ENCODE measurements around the gene SLIT1.
A peak's percentile ranks its signal among the peaks of the same experiment; 100 is the strongest.

SLIT1 gene

DNA sequence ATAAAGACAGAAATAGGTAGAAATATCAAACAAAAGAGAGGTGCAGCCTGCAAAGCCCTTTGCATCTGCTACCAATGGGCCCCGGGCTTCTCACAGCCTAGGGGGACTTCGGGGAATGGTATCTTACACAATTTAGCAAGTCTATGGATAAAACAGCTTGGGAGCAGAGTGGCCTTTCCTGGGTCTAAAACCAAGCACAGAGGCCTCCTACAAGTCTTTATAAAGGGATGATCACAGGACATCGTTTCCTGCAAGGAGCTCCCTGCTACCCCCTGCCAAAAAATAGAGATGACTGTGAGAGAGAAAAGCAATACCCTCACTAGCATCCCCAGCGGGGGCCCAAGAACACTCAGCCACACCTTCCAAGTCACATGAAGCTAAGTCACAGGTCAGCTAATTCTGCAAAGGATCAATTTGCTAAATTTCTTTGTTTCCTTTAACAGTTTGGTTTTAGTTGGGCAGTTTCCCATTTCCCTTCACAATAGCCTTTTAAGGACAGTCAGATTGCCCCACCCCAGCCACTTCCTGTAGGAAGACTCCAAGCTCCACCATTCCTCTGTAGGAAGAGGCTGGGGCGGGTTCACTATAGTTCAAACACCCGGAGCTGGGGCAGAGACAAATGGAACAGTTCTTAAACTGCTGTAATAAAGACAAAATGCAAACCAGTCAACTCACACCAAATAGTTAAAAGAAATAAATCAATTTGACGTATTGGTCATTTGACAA is 105.5 kb downstream of the SLIT1 start:
- no peak for DNase-seq (ENCODE audit: low spot score)

DNA sequence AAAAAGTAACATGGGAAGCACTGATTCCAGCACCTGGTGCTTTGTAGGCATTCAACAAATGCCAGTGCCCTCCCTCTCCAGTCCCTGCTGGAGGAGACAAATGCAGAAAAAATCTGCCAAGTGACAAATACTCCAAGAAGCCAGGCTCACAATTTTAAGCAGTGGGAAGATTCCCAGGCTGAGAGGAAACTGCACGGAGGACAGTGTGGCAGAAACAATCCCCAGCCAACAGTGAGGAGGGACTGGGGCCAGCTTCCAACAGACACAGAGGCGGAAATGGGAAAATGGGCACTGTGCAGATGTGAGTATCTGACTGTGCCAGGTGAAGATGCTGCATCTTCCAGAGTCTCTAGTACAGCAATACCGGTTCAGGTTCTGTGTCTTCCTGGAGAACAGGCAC is 106.3 kb downstream of the SLIT1 start:
- no peak for DNase-seq (ENCODE audit: low spot score)

DNA sequence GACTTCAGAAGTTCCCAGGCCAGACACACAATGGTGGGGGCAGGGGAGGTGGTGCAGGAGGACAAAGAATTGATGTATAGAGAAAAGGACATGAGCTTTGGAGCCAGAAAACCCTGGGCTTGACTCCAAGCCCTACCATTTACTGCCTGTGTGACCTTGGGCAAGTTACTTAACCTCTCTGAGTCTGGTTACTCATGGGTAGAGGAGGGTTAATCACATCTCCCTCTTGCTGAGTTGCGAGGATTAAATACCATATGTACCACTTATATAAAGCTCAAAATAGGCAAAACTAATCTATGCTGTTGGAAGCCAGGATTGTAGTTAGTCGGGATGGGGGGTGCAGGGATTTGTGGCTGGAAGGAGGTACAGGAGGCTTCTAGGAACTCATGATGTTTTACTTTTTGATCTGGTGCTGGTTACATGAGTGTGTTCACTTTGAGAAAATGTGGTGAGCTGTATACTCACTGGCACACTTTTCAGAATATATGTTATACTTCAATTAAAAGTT is 106.8 kb downstream of the SLIT1 start:
- DNase-seq (ENCODE audit: low spot score), result no peak

DNA sequence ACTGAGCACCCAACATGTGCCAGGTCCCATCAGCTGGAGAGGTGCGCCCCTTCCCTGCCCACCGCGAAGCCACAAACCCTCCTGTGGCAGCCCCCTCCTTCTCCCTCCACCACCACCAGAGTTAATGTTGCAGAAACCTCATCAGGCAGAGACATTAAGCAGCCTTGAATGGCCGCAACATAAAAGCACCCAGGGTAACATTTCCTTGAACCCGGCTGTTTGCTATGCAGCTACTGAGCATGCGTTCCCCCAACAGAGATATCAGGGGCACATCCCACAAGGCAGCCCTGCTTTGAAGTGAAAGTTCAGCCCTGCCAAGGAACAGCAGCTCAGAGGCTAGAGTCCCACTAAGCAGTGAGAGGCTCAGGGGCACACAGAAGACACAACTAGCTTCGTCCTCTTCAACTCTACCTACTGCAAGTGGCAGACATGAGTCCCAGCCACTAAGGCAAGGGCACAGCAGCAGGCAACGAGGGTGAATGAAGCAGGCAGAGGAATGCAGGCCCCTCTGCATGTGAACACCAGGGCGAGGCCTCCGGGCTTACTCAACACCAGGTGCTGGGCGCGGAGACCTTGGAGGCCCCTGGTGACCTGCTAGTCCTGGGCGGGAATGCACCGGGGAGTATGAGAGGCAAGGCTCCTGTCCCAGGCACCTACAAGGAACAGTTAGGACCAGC is 107.4 kb downstream of the SLIT1 start:
- no peak for DNase-seq (ENCODE audit: low spot score)

DNA sequence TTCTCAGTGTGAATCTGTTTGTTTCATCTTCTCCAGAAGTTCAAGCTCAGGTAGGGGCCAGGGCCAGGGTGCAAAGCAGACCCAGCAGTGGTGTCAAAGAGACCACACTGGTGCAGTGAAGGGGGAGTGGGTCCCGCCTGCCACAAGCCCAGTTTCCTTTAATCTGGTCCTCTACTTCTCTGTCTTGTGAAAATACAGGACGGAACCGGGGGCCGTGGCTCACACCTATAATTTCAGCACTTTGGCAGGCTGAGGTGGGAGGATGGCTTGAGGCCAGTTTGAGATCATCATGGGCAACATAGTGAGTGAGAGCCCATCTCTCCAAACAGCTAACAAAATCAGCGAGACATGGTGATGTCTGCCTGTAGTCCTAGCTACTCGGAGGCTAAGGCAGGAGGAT is 109.0 kb downstream of the SLIT1 start:
- no peak for DNase-seq (ENCODE audit: low spot score)

DNA sequence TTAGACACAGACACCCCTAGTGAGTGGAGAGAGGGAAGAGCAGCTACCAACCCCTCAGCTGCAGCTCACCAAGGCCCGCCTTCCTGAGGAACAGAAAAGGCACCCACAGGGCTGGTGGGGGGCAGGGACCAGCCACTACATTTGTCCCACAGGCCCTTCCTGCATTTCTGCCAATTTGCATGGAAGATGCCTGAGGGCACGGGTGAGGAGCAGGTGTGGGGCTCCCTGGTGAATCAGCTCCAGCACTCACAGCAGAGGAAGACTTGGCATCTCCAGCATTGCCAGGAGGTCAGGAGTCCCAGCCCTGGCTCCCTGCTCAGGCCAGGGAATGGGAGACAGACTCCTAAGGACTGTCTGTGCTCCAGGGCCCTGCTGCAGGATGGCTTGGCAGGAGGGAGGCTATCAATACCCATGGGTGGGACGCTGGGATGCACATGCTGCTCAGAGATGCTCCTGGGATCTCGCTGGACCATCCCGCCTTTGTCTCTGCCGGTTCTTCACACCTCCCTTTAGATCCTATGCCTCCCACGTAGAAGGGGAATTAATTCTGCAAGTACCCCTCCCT is 109.7 kb downstream of the SLIT1 start:
- no peak for DNase-seq (ENCODE audit: low spot score)

DNA sequence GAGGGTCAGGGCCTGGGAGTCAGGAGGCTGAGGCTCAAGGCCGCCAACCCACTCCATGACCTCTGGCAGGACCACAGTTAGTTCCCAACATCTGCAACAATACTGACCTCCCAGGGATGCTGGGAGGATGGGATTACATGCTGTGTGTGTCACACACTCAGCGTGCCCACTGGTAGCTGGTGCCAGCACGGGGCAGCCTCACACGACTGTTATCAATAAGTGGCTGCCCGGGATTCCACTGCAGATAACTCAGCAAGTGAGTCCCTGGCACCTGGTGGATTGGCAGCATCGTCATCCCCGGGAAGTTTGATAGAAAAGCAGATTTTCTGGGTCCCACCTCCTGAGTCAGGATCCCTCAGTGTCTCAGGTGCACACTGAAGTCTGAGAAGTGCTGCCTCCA is 110.3 kb downstream of the SLIT1 start:
- DNase-seq (ENCODE audit: low spot score), result no peak

DNA sequence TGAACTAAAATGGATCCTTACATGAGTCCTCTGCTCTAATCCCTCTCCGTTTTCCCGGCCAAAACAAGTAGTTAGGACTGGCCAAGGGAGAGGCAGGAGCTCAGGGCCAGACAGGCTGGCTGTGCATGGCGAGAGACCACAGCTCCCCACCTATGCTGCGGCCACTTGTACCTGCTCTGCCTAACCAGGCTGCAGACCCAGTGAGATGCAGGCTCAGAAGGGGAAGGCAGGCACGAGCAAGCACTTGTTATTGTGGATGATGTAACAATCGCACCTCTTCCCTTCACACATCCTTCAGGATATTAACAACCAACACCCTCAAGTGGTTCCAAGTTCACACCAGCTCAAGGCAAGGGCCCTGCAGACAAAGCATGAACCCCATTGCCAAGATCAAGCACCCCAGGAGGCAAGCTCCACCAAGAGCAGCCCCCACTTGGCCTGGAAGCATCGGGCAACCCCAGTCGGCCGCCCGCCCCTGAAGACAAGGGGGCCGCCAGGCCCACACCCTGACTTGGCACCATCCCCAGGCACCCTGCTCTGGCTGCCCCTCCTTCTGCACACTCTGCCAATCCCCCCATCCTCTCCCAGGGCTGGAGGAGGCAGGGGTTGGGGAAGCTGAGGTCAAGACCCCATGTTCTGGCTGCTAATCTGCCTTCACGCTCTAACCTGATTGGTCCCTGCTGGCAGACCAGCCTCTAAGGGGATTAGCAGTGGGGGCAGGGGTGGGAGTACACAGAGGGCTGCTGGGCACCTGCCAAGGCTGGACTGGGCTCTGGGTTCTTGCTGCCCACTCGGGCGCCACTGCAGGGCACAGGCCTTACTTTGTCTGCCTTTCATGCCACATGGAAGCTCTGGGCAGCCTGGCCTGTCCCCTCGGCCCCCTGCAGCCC is 111.3 kb downstream of the SLIT1 start:
- no peak for DNase-seq (ENCODE audit: low spot score)

DNA sequence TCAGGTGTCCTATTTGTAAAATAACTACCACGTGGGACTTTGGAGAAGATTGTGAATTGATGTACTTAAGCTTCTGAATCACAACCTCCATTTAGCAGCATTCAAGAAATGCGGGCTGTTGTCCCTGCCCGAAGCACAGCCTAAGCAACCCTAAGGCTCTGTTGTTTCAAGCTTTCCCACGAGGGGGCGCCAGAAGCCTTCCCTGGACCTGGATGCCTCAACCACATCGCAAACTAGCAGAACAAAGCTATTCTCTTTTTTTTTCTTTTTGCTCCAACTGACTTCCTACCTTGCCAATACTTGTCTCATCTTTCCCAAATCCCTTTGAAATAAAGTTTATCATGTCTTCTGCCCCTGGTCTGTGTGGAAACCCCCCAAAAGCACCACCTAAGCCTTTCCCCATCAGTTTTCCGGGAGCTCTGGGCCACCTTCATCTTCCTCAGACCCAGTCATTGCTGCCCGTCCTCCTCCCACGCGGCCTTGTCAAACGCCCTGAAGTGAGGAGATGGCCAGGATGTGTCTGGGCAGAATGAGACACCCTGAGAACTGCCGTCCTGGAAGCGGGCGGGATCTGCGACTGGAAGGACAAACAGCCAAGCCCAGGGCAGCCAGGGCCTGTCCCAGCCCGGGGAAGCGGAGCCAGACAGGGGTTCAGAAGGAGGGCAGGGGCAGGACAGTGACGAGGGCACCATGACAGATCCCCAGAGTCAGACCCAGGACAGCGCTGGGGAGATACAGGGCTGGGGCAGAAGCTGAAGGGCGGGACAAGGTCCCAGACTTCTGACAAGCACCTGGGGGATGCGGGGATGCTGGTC is 112.7 kb downstream of the SLIT1 start:
- DNase-seq (ENCODE audit: low spot score), result peak; percentile 79

DNA sequence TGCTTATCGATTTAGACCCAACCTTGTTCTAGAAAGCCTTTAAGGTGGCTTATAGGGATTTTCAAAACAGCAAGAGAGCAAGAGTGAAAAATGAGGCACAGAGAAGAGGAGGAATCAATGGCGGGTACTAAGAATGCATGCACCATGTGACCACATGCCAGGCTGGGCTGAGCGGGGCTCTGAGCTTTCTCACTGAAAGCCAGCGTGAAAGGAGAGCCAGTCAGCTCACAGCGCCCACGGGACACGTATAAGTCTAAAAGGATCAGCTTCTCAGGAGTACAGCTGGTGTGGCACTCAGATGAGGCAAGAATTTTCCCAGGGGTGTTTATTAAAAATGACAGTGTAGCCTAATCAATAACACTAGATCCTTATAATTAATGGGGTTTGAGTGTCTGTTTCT is 114.3 kb downstream of the SLIT1 start:
- DNase-seq (ENCODE audit: low spot score), result no peak

DNA sequence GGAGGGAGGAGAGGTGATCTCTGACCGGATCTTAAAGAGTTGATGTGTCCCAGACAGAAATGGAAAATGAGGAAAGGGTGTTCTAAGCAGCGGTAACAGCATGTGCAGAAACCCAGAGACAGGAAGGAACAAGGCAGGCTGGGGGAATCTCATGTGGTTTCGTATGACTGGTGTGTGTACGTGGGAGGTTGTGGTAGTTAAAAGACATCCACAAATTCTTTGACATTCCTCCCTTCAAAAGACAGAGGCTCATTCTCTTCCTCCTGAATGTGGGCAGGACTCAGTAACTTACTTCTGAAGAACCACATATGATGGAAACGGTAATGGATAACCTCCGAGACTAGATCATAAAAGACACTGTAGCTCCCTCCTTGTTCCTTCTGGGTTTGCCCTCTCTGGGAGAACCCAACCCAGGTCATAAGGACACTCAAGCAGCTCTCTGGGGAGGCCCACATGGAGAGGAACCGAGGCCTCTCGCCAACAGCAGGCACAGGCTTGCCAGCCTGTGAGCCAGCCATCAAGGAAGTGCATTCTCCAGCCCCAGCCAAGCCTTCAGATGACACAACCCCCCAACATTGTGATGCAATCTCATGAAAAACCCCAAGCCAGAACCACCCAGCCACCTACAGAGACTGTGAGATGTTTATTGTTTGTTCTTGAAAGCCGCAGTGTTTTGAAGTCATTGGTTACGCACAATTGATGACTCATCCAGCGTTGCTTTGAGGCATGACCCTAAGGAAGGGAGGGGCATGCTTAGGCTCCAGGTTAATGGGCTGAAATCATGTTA is 116.0 kb downstream of the SLIT1 start:
- DNase-seq (ENCODE audit: low spot score), result no peak

DNA sequence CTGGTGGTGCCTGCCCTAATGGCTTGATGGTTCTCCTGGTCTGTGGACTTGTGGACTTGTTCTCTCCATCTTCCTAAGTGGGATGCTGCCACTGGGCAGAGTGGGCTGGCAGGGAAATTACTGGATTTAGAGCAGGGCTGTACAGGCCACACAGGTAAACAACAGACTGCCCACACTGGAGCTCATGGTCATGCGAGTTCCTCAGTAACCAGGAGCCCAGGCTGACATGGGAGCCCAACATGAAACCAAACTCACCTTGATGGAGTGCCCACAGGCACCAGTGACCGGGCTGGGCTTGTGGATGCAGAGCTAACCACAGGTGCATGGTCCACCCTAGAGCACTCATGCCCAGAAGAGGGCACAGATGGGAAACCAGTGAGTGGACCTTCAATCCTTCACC is 116.7 kb downstream of the SLIT1 start:
- DNase-seq (ENCODE audit: low spot score), result no peak

DNA sequence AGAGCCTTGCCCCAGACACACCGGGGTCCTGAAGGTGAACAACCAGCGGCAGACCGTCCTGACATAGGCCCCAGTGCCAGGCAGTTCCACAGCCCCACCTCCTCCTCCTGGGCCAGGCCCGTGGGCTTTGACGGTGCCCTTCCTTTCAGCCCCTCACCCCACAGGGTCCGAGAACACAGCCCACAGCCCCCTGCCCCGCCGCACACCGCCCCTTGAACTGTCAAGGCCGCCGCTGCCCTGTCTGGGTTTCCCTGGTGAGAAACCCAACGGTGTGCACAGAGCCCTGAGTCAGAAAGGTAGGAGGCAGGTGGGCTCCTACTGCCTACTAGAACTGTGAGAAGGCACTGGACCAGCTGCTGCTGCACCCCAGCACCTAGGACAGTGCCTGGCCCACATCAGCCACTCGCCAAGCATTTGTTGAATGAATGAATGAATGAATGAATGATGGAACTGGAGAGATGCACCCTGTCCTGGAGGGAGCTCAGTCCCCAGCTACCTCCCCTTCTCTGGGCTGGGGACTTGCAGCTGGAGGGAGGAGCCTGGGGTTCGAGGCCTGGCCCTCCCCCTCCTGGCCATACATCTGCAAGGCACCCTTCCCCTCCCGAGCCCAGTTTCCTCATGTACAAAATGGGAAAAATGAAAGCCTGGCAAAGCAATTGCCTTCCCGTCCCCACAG is 117.9 kb downstream of the SLIT1 start:
- no peak for DNase-seq (ENCODE audit: low spot score)

DNA sequence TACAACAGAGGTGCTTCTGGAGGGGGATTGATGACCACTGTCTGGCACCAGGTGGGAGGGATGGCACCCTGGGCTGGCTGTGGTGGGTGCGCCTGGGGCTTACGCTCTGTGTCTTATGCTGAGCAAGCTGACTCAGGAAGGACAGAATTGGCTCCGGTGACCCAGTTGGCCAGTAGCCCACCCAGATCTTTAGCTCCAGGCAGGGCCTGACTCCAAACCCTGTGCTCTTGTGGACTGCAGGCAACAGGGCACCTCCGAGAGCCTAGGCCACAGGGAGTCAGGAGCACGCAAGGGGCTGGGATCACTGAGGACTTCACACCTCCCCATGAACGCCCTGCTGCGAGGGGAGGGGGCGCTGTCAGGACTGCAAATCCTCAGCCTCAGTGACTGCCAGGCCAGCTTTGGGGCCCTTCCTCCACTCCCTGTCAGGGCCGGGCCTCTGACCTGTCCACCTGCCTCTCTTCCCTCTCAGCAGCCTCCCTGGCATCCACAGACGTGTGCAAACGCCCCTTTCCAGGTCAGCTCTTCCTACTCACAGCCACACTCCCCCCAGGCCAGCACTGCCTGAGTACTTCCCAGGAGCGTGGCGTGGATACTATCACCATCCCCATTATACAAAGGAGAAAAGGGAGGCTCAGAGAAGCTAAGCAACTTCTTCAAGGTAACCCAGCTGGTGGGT is 118.7 kb downstream of the SLIT1 start:
- no peak for DNase-seq (ENCODE audit: low spot score)

DNA sequence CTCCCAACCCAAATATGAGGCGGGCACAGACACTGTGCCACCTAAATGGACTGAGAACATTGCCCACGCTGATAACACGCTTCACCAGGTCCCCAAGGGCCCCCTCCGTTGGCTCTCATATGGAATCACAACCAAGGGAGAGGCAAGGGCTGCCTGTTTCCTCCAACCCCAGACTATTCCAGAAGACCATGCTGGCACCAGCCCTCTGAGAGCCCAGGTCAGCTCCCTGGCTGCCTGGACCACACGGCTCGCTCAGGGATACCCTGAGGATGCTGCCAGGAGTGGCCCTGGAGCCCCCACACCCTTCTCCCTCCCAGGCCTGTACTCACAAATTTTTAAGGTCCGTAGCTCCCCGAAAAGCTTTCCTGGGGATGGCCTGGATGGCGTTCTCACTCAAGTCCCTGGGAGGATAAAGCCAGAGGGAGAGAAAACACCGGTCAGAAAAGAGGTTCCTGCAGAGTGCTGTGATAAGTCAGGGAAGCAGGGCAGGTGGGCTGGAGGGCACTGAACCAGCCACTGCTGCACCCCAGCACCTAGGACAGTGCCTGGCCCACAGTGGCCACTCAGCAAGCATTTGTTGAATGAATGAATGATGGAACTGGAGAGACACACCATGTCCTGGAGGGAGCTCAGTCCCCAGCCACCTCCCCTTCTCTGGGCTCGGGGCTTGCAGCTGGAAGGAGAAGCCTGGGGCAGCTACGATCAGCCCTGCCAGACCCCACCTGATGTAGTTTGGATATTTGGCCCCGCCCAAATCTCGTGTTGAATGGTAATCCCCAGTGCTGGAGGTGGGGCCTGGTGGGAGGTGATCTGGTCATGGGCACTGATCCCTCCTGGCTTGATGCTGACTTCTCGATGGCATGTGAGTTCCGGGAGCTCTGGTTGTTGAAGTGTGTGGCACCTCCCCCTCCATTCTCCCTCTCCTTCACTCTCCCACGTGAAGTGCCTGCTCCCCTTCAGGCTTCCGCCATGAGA is 119.8 kb downstream of the SLIT1 start:
- DNase-seq (ENCODE audit: low spot score), result no peak

DNA sequence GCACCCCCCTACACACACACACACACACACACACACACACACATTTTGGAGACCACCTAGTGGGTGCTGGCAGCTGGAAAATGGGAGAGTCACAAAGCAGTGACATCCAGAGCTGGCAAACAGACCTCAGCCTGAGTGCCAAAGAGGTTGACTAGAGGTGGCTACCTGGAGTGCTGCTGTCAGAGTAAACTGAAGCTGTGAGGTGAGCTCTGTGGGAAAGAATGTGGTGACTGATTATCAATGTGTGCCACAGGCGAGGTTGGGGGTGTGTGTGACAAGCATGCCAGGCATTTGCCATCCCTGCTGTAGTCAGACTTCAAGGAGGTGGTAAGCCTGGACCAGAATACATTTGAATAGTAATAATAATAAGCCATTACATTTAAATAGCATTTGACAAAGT is 120.6 kb downstream of the SLIT1 start:
- no peak for DNase-seq (ENCODE audit: low spot score)

DNA sequence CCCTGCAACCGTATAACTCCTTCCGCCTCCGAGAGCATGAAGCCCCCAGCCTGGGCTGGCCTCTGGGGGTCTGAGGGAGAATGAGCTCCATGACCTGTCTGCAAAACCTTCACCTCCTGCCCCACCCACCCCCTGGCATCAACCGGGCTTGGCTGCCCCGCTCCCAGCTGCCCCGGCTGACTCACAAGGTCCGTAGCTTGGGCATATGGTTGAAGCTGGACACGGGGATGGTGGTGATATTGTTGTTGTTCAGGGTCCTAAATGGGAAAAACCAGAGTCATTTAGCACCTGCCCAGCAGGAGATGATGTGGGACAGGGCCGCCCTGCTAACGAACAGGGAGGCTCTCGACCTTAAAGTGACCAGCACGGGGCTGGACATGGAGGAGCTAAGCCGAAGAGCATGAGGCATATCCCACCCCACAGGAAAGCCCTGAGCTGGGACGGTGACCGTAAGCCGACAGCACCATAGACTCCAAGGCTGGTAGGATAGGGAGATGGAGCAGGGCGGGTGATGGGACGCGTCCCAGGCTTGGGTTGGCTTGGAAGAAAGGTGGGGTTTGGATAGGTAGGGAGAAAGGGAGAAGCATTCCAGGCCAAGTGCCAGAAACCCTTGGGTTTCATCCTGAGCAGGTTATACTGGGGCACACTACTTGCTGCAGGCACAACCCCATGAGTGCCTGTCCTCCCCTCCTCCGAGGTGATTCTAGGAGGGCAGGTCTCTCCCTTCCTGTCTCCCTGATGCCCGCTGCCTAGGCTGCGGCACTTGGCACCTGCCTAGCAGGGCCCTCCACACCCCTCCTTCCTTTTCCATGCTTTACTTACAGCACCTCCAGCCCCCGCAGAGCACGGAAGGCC is 121.5 kb downstream of the SLIT1 start:
- no peak for DNase-seq (ENCODE audit: low spot score)
